HG02642 (cell line): ENCODE results near the gene APOC1.
"Not testable (repeated sequence)": the region's sequence is repeated elsewhere in the genome, so short reads cannot be mapped to it uniquely, and the experiment has no call there.

Experiments
- ATAC-seq: cut with Tn5 transposase; IDR thresholded peaks from one replicate; pipeline ENCODE4 v1.9.1; 2021; ENCODE audit warnings: mild to moderate bottlenecking; ENCODE audit not compliant: unreplicated experiment, poor library complexity

The APOC1 gene

DNA sequence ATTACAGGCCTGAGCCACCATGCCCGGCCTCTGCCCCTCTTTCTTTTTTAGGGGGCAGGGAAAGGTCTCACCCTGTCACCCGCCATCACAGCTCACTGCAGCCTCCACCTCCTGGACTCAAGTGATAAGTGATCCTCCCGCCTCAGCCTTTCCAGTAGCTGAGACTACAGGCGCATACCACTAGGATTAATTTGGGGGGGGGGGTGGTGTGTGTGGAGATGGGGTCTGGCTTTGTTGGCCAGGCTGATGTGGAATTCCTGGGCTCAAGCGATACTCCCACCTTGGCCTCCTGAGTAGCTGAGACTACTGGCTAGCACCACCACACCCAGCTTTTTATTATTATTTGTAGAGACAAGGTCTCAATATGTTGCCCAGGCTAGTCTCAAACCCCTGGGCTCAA, 4.6 kb upstream of the APOC1 start:
- no peak for ATAC-seq

DNA sequence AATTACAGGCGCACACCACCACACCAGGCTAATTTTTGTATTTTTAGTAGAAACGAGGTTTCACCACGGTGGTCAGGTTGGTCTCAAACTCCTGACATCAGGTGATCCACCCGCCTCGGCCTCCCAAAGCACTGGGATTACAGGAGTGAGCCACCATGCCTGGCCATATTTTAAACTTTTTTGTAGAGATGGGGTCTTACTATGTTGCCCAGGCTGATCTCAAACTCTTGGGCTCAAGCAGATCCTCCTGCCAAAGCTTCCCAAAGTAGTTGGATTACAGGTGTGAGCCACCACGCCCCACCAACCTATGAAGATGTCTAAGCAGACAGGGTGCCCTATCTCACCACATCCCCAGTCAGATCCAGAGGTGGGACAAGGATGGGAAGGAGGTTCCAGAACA, 2.5 kb upstream of the APOC1 start:
- not testable (repeated sequence) for ATAC-seq

DNA sequence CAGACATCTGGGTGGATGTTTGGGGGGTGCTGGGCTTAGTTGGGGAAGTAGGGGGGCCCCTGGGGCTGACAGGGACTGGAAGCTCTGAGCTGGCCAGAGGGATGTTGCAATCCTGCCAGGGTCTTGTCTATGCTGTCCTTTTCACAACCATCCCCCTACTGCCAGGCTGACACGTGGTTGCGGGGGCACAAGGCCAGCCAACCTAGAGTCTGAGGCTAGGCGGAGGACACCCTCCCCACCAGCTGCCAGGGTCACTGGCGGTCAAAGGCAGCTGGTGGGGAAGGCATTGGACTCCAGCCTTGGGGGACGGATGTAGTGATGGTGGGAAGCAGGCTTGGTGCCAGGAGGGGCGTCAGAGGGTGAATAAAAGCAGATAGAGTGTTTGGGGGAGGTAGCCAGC, 1.6 kb upstream of the APOC1 start:
- ATAC-seq: no peak

DNA sequence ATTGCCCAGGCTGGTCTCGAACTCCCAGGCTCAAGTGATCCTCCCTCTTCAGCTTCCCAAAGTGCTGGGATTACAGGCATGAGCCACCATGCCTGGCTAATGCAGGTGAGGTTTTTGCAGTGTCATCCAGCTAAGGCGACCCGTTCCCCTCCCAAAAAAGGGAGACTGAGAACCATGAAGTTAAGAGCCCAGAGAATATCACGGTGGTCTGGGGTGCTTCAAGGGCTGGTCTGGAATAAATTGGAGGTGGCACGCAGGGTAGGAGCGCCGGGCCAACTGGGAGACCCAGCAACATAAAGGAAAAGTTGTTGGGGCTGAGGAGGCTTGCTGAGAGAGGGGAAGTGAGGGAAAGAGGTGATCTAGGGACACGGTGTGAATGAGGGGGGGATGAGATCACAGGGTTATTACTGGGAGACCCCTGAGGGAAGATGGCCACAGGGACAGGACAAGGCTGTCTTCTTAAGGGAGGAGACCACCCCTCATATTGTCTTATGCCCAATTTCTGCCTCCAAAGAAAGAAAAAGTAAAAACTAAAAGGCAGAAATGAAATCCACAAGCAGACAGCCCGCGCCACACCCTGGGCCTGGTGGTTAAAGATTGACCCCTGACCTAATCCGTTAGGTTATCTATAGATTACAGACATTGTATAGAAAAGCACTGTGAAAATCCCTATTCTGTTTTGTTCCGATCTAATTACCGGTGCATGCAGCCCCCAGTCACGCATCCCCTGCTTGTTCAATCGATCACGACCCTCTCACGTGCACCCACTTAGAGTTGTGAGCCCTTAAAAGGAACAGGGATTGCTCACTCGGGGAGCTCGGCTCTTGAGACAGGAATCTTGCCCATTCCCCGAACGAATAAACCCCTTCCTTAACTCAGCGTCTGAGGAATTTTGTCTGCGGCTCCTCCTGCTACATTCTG, 636 bp upstream of the APOC1 start:
- not testable (repeated sequence) for ATAC-seq

DNA sequence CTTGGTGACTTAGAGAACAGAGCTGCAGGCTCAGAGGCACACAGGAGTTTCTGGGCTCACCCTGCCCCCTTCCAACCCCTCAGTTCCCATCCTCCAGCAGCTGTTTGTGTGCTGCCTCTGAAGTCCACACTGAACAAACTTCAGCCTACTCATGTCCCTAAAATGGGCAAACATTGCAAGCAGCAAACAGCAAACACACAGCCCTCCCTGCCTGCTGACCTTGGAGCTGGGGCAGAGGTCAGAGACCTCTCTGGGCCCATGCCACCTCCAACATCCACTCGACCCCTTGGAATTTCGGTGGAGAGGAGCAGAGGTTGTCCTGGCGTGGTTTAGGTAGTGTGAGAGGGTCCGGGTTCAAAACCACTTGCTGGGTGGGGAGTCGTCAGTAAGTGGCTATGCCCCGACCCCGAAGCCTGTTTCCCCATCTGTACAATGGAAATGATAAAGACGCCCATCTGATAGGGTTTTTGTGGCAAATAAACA, 9.9 kb downstream of the APOC1 start:
- no peak for ATAC-seq

DNA sequence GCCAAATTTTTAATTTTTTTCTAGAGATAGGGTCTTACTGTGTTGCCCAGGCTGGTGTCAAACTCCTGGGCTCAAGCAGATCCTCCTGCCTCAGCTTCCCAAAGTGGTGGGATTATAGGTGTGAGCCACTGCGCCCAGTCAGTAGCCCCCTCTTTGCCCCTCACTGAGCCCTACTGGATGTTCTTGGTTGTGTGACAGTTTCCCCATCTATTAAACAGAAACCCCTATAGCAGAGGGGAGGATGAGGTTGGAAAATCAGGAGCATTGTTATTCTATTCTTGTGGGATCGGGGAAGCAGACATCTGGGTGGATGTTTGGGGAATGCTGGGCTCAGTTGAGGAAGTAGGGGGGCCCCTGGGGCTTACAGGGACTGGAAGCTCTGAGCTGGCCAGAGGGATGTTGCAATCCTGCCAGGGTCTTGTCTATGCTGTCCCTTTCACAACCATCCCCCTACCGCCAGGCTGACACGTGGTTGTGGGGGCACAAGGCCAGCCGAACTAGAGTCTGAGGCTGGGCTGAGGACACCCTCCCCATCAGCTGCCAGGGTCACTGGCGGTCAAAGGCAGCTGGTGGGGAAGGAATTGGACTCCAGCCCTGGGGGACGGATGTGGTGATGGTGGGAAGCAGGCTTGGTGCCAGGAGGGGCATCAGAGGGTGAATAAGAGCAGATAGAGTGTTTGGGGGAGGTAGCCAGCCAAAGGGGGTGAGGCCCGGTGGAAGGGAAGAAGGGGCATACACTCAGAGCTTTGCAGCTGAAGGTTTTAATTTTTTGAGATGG, 10.9 kb downstream of the APOC1 start:
- no peak for ATAC-seq

DNA sequence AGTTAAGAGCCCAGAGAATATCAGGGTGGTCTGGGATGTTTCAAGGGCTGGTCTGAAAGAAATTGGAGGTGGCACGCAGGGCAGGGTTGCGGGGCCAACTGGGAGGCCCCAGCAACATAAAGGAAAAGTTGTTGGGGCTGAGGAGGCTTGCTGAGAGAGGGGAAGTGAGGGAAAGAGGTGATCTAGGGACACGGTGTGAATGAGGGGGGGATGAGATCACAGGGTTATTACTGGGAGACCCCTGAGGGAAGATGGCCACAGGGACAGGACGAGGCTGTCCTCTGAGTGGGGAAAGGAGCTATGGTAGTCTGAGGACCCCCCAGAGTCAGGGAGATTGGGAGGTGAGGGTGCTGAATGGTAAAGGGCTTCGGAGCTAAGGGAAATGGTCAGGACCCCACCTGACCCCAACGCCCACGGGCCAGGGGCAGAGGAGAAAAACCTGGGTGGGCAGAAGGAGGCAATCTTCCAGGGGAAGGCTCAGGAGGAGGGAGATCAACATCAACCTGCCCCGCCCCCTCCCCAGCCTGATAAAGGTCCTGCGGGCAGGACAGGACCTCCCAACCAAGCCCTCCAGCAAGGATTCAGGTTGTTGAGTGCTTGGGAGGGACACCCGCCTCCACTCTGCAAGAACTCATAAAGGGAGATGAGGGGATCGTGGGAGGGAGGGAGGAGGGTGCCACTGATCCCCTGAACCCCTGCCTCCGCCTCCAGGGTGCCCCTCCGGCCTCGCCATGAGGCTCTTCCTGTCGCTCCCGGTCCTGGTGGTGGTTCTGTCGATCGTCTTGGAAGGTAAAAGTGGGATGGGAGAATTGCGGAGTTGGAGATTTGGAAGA, 12.1 kb downstream of the APOC1 start:
- peak; percentile 11 for ATAC-seq

DNA sequence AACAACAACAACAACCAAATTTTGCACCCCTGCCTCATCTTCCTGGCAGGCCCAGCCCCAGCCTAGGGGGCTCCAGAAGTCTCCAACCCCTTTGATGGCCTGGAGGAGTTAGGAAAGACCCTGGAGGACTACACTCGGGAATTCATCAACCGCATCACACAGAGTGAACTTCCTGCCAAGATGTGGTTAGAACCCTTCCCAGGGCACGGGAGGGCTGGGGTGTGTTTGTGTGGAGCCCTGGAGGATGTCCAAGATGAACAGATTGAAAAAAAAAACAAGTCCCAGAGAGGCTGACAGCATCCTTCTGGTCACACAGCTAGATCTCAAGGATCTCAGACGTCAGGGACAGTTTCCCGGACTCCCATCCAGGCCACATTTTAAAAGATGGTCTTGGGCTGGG, 13.3 kb downstream of the APOC1 start:
- no peak for ATAC-seq

DNA sequence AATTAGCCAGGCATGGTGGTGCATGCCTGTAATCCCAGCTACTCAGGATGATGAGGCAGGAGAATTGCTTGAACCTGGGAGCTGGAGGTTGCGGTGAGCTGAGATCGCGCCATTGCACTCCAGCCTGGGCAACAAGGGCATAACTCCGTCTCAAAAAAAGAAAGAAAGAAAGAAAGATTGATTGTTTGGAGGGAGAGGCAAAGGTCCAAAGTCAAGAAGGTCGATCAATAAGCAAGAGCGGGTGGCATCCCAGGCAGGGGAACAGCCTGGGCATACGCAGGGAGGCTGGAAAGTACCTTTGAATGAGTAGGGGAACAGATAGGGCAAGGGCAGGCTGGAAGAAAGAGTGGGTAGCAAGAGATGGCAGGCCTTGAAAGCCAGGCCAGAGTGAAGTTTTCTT, 15.7 kb downstream of the APOC1 start:
- ATAC-seq: no peak

DNA sequence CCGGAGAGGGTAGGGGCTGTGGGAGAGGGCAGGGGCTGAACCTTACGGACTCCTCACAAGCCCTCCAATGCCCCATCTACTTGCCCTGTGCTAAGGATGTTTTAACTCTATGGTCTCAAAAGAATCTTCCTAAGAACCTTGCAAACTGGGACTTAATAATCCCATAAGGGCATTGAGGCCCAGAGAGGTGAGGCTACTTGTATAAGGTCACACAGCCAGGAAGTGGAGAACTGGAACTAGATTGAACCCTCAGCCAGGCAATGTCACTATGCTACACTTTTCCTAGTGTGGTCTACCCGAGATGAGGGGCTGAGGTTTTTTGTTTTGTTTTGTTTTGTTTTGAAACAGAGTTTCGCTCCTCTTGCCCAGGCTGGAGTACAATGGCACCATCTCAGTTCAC, 17.1 kb downstream of the APOC1 start:
- no peak for ATAC-seq

DNA sequence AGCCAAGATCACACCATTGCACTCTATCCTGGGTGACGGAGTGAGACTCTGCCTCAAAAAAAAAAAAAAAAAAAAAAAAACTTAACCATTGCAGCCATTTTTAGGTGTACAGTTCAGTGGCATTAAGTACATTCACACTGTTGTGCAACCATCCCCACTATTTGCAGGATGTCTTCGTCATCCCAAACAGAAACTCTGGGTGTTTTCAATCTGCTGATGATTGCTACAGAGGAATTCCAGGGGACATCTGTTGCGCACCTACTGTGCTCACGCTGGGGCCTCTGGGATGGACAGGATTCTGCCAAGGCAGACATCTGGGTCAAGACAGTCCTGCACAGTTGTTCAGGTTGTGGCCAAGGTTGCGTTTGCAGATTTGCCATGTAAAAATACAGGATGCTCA, 25.3 kb downstream of the APOC1 start:
- ATAC-seq: no peak

DNA sequence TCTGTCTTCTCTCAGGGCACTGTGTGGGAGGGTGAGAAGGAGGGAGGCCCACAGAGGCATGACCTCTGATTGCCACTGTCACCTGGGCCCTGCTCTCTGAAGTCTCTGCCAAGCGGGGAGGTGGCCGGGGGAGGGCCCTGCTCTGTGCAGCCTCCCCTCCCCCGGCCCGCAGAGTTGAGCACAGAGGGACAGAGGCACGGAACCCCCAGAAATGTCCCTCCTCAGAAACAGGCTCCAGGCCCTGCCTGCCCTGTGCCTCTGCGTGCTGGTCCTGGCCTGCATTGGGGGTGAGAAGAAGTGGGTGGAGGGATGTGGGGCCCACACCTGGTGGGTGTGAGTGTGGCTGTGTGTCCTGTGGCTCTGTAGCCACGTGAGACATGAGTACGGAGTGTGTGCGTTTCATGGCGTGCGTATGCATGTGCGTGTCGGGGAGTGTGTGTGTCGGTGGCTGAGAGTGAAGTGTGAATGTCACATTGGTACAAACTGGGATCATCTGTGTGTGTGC, 27.7 kb downstream of the APOC1 start, which contains the start of gene APOC4:
TSS of gene APOC4 (plus strand) at position 171 of the 505 bp plus-strand sequence. CDS start at position 212, 41 bp downstream.
- ATAC-seq: no peak

DNA sequence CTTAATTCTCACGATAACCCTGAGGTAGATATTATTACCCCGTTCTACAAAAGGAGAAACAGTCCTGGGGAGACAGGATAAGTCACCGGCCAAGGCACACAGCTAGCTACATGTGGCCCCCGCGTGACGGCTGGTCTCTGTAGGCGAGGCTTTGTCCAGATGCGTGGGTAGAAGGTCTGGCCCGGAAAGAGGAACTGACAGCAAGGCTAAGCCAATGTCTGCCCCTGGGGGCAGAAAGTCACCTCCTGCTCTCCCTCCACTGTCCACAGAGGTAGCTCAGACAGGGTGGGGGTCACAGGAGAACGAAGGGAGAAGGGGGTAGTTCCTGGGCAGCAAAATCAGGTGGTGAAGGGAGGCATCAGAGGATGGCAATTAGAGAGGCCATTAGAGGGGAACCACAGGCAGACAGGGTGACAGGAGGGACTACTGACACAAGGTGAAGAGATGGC, 29.4 kb downstream of the APOC1 start:
- peak; percentile 71 for ATAC-seq

DNA sequence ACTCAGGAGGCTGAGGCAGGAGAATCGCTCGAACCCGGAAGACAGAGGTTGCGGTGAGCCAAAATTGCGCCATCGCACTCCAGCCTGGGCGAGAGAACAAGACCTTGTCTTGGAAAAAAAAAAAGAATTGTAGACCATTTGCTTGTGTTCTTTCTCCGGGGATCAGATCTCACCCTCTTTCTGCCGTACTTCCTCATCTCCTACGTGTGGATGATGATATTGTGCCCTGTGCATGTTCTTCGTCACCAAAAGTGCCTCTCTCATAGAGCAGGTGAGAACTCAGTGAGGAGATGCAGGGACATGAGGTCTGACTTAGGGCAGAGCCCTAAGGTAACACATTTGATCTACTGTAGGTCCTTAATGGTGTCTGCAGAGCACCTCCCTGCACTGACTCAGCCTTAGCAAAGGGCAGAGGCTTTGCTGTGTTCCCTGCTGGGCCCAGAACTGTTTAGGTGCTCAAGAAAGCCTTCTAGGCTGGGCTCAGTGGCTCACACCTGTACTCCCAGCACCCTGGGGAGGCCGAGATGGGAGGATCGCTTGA, 32.7 kb downstream of the APOC1 start:
- ATAC-seq: no peak

DNA sequence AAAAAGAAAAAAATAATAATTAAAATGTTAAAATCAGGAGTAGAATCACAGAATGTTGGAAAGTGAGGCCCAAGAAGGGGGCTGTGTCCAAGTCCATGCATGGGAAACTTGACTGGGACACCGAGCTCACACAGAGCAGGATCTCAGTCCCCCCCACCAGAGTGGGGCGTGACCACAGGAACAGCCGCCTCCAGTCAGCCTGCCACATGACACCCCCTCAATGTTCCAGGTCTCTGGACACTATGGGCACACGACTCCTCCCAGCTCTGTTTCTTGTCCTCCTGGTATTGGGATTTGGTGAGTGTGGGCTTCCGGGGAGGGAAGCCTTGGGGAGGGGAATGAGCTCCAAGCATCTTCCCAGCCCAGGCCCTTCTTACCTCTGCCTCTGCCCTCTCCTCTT, 33.8 kb downstream of the APOC1 start:
- ATAC-seq: no peak

DNA sequence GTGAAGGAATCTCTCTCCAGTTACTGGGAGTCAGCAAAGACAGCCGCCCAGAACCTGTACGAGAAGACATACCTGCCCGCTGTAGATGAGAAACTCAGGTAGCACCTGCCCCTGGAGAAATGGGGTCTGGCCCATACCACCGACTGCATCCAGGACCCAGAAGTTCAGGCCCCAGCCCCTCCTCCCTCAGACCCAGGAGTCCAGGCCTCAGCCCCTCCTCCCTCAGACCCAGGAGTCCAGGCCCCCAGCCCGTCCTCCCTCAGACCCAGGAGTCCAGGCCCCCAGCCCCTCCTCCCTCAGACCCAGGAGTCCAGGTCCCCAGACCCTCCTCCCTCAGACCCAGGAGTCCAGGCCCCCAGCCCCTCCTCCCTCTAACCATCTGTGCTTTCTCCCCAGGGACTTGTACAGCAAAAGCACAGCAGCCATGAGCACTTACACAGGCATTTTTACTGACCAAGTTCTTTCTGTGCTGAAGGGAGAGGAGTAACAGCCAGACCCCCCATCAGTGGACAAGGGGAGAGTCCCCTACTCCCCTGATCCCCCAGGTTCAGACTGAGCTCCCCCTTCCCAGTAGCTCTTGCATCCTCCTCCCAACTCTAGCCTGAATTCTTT, 34.5 kb downstream of the APOC1 start:
- no peak for ATAC-seq

DNA sequence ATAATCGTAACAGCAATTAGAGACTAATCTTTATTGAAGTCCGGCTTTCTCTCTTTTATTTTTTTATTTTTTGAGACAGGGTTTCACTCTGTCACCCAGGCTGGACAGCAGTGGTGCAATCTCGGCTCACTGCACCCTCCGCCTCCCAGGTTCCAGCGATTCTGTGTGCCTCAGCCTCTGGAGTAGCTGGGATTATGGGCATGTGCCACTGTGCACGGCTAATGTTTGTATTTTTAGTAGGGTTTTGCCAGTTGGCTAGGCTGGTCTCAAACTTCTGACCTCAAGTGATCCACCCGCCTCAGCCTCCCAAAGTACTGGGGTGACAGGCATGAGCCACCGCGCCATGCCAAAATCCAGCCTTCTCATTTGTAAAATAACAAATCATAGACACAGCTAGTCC, 35.1 kb downstream of the APOC1 start:
- no peak for ATAC-seq

DNA sequence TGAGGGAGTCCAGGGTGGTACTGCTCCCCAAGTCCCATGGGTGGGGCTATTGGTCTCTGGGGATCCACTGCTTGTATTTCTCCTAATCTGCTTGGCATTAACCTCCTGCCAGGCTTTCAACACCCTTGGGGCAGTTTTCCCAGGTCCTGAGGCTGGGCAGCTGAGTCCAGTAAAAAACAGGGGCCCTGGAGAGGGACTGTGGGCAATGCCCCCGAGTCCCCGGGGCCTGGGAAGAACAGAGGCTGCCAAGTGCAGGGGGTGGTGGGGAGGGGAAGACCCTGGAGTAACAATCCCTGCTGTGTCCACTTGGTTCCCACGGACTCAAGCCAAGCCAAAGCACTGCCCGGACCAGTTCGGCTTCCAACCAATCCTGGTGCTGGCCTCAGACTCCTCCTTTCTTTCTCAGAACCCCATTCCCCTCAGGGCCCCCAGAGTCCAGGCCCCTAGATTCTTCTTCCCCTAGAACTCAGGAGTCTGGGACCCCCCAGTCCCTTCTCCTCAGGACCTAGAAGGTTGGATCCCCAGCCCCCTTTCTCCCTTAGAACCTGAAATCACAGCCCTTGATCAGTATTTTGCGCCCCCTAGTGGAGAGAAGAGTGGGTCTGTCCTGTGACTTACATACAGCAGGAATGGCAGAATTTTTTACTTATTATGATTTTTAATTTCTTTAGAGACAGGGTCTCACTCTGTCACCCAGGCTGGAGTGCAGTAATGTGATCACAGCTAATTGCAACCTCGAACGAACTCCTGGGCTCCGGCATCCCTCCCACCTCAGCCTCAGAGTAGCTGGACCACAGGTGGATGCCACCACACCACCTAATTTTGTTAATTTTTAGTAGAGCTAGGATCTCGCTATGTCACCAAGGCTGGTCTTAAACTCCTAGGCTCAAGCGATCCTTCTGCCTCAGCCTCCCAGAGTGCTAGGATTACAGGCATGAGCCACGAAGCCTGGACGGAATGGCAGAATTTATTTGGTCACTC, 37.1 kb downstream of the APOC1 start:
- no peak for ATAC-seq
